Motor neuron (in vitro differentiated cells): ENCODE measurements around the gene ZNF777. TPM values are rescaled to one million over a fixed set of nuclear protein-coding genes. Genes with fewer than 3 reads are reported as not detected.

Experiments used
- total RNA-seq, 8 experiments: library from RNA; unstranded; fragments of 300-600 nt; gene quantifications; 2 replicates each; pipeline versions ENCODE4 v1.2.3 to v1.2.4, GENCODE V29; 2022

Gene ZNF777
- total RNA-seq, 8 experiments from 2014 or later = 5.5 to 12.9 (median 10.1) TPM

Other genes starting within 250 kb of the ZNF777 start
- gene ZNF212, start 221.4 kb downstream of the ZNF777 start, total RNA-seq = 10 to 100 TPM in 1 of 8 experiments, 1 to 10 TPM in 7; 3.9 to 10.2 (median 6.5) TPM
- 10 to 100 TPM in 6 of 8 experiments, 1 to 10 TPM in 2; 9.1 to 24.0 (median 13.5) TPM for gene ZNF783, start 198.9 kb downstream of the ZNF777 start, total RNA-seq
- gene ZNF746, start 36.7 kb upstream of the ZNF777 start, total RNA-seq = 10 to 100 TPM; 10.8 to 19.5 (median 15.0) TPM